GM12872 (cell line): ENCODE results near the gene PMF1.

ENCODE experiments used
- TF ChIP-seq, protein P1 (sequence below): IDR thresholded peaks from 3 replicates; pipeline ENCODE4 v1.5.1; 2011; ENCODE audit warnings: low read depth, mild to moderate bottlenecking, low read length, moderate library complexity; ENCODE audit not compliant: insufficient read depth

Gene PMF1

DNA sequence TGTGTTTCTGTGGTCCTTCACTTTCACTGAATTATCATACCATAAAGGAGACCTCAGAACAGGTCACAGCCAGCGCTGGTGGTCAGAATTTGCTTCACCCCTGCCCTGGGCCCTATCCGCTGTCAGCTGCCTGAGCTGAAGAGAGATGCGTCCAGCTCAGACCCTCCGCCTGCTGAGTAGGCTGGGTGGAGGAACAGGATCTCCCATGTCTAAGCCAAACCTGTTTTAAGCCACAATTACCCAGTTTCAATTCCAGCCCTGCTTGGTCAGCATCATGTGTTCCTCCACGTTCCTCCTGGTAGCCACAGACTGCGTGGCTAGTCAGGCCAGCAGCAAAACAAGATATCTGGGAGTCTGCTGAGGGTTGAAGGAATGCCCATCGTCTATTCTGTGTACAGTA, 15.7 kb downstream of the PMF1 start:
- TF ChIP-seq, protein P1, sequence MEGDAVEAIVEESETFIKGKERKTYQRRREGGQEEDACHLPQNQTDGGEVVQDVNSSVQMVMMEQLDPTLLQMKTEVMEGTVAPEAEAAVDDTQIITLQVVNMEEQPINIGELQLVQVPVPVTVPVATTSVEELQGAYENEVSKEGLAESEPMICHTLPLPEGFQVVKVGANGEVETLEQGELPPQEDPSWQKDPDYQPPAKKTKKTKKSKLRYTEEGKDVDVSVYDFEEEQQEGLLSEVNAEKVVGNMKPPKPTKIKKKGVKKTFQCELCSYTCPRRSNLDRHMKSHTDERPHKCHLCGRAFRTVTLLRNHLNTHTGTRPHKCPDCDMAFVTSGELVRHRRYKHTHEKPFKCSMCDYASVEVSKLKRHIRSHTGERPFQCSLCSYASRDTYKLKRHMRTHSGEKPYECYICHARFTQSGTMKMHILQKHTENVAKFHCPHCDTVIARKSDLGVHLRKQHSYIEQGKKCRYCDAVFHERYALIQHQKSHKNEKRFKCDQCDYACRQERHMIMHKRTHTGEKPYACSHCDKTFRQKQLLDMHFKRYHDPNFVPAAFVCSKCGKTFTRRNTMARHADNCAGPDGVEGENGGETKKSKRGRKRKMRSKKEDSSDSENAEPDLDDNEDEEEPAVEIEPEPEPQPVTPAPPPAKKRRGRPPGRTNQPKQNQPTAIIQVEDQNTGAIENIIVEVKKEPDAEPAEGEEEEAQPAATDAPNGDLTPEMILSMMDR, result no peak

DNA sequence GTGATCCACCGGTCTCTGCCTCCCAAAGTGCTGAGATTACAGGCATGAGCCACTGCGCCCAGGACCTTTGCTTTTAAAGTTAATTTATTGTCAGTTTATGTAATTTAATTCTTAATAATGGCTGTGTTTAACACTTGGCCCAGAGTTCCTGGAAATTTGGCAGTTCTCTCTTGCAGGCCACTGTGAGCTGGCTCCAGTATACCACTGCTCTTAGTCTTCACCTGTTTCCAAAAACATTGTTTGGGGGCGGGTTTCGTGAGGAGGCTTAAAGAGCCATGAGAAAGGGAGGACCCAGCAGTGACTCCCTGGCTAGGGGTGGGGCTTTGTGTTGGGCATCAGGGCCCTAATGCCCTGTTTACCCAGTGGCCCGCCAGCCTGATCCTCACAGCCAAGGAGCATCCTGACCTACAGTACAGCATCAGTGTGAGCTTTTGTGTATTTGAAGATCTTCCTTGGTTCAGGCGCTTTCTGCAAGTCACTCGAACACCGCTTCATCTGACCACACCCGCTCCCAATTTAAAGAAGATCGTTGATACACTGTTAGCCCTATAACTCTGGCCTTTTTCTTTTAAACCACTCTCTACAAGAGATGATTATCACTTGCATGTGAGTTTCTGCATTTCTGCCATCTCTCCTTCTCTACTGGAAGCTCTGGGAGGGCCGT, 17.1 kb downstream of the PMF1 start:
- TF ChIP-seq, protein P1, result no peak

DNA sequence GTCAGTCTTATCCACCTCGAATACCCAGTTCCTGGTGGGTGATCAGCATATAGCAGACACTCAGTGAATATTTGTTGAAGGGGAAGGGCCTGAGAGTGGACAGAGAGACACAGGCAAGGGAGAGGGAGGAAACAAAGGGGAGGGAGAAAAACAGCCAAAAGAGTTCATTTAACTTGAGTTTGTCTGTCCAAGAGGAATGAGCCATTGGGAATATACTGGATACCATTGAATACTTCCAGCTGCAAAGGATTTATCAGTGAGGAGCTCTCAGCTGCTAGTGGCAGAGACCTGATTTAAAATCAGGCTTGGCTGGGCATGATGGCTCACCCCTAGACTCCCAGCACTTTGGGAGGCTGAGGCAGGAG, 17.6 kb downstream of the PMF1 start:
- TF ChIP-seq, protein P1, result no peak

DNA sequence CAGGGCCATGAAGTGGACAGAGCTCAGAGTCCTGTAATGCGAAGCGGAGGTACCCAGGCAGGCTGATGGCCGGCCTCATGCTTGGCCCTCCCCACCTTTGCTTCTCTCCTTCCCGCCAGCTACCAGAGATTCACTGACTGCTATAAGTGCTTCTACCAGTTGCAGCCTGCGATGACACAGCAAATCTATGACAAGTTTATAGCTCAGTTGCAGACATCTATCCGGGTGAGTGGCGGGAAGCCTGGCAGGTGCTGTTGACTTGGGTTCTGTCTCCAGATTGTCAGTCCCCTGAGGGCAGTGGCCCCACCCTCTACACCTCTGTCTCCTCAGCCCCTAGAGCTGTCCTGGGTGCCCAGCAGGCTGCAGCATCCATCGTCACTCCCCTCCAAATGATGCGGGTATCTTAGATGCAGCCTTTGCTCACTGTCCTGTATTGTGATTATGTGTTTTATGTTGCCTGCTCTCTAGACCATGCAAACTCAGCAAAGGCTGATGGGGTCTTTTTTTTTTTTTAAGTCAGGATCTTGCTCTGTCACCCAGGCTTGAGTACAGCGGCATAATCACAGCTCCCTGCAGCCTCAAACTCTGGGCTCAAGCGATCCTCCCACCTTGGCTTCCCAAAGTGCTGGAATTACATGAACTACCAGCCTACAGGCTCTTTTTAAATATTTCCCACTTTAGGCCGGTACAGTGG, 19.5 kb downstream of the PMF1 start:
- TF ChIP-seq, protein P1, result no peak

DNA sequence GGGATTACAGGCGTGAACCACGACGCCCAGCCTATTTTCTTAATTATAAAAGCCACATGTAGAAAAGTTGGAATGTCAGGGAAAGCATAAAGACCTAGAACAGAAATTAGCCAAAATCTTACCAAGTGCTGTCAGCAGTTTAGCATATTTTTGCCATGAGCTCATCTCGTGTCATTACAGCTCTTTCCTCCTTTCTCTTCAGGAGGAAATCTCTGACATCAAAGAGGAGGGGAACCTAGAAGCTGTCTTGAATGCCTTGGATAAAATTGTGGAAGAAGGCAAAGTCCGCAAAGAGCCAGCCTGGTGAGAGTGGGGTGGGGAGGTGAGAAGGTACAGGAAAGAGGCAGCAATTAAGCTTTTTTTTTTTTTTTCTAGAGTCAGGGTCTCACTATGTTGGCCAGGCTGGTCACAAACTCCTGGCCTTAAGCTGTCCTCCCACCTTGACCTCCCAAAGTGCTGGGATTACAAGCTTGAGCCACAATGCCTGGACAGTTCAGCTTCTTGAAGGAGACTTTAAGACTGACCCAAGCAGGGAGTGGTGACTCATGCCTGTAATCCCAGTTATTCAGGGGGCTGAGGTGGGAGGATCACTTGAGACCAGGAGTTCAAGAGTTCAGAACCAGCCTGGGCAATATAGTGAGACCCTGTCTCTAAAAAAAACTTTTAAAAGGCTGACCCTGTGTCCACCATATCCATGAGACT, 20.8 kb downstream of the PMF1 start:
- TF ChIP-seq, protein P1, result no peak

DNA sequence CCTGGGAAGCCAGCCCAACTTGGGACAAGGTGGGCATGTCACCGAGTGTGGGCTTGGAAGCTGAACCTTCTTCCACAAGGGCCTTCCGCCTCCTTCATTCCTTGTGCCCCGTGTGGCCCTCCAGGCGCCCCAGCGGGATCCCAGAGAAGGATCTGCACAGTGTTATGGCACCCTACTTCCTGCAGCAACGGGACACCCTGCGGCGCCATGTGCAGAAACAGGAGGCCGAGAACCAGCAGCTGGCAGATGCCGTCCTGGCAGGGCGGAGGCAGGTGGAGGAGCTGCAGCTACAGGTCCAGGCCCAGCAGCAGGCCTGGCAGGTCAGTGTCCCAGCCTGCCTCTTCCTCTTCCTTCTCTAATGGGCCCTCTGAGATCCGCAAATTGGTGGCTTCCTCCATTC, 23.4 kb downstream of the PMF1 start:
- TF ChIP-seq, protein P1, result no peak

DNA sequence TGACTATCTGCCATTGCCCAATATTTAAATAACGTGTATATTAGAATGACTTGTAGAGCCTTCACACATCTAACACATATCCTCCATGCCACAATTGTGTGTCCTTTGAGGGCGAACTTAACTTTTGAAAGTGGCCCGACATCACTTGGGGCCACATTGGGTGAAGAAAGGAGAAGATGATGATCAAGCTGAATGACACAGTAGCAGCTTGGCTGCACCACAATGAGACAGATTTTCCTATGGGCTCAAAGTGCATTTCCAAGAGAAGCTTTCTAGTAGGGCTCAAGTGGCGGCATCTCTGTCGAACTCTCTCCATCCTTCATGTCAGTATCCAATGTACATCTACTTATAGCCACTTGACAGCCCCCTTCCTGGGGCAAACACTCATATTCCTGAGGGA, 25.4 kb downstream of the PMF1 start:
- TF ChIP-seq, protein P1, result no peak
